AG09309 (cell line): ENCODE data around the gene ANXA1.

Experiments
- DNase-seq: peaks from one replicate; pipeline ENCODE4 v3.0.0-alpha.2; 2010; ENCODE audit warnings: low read depth
- H3K4me3 ChIP-seq: 2 replicates; pipeline ENCODE4 v1.5.1; 2011; ENCODE audit warnings: mild to moderate bottlenecking, low read depth, low read length, moderate library complexity; ENCODE audit not compliant: control insufficient read depth
- TF ChIP-seq, protein P1 (sequence below): IDR thresholded peaks from 2 replicates; pipeline ENCODE4 v1.5.1; 2011; ENCODE audit warnings: mild to moderate bottlenecking, low read depth, low read length, inconsistent platforms; ENCODE audit not compliant: insufficient read depth, control insufficient read depth; ENCODE audit errors: missing control alignments

The ANXA1 gene

GRCh38 chr9:73137286-73137899 lies 14.3 kb upstream of the ANXA1 start:
- no peak for DNase-seq
- TF ChIP-seq, protein P1, sequence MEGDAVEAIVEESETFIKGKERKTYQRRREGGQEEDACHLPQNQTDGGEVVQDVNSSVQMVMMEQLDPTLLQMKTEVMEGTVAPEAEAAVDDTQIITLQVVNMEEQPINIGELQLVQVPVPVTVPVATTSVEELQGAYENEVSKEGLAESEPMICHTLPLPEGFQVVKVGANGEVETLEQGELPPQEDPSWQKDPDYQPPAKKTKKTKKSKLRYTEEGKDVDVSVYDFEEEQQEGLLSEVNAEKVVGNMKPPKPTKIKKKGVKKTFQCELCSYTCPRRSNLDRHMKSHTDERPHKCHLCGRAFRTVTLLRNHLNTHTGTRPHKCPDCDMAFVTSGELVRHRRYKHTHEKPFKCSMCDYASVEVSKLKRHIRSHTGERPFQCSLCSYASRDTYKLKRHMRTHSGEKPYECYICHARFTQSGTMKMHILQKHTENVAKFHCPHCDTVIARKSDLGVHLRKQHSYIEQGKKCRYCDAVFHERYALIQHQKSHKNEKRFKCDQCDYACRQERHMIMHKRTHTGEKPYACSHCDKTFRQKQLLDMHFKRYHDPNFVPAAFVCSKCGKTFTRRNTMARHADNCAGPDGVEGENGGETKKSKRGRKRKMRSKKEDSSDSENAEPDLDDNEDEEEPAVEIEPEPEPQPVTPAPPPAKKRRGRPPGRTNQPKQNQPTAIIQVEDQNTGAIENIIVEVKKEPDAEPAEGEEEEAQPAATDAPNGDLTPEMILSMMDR = no peak
- no peak overlapping the region for H3K4me3 ChIP-seq

DNA sequence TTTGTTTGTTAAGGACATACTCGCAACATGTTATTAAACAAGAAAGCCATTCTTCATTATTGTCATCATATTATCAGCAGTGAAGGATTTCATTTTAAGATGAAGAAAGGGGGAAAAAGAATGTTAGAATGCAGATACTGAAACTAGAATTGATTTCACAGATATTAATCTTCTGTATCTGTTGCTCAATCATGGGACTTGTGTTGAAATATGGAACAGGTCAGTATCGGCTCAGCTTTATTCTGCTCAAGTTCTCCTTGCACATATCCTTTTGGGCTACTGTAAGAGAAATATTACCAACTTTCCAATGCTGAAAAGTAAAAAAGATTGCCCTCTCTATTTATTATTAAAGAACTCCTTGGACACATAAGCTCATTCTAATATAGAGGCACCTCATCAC lies 13.8 kb upstream of the ANXA1 start:
- DNase-seq = no peak
- no peak overlapping the region for H3K4me3 ChIP-seq
- TF ChIP-seq, protein P1 = no peak

GRCh38 chr9:73138516-73138915 lies 13.1 kb upstream of the ANXA1 start:
- DNase-seq = no peak
- H3K4me3 ChIP-seq = no peak overlapping the region
- TF ChIP-seq, protein P1 = no peak

DNA sequence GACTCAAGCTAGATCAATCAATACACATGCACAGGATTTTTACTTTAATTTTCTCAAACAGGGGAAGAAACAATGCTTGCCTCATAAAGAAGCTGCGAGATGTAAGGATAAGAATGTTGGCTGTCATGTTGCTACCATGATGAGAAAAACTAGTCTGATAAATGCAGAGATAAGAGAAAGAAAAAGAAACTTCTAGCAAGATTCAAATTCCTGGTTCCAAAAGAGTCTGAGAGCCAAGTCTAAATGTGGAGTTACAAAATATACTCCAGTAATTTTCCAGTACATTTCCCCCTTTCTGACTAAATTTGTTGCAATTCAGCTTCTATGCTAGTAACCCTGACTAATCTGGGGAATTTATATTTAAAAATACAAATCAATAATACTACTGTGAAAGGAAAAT lies 10.4 kb upstream of the ANXA1 start:
- no peak for DNase-seq
- TF ChIP-seq, protein P1 = no peak

GRCh38 chr9:73143711-73144328 lies 7.8 kb upstream of the ANXA1 start:
- H3K4me3 ChIP-seq = no peak overlapping the region
- peak; percentile 62 for DNase-seq
- TF ChIP-seq, protein P1 = no peak

More for the DNA sequence above, 10.4 kb upstream of the ANXA1 start:
- H3K4me3 ChIP-seq = no peak overlapping the region

- no peak overlapping the region for H3K4me3 ChIP-seq
- DNase-seq = no peak
- TF ChIP-seq, protein P1 = no peak
Measured at GRCh38 chr9:73146111-73146815, 5.4 kb upstream of the ANXA1 start.
